Endometrium (tissue), 2 donors: ENCODE data around the gene STK36.

ENCODE experiments used
- FAIRE-seq: peaks from 2 replicates; lab custom pipeline; 2012; peaks lifted over from hg19 to GRCh38; lab: Jason Lieb, UNC
- donor health status: control.
- donor health status: control.

Gene STK36

DNA sequence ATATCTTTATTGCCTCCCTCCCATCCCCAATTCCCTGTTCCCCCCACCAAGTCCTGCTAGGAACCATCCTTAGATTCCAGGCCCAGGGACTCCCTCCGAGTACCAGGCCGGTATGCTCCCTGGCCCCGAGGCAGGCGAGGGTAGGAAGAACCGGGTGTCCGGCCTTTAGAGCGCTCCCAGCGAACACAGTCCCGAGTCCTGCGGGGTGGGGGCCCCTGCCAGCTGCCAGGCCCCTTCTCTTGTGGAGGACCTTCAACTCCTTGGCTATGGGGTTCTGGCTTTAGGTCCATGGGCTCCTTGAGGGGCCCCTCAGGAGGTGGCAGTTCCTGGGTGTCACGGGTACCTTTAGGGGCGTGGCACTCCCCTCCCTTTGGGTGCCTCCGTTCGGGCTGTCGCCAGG is 8.0 kb upstream of the STK36 start:
- FAIRE-seq, result no peak

DNA sequence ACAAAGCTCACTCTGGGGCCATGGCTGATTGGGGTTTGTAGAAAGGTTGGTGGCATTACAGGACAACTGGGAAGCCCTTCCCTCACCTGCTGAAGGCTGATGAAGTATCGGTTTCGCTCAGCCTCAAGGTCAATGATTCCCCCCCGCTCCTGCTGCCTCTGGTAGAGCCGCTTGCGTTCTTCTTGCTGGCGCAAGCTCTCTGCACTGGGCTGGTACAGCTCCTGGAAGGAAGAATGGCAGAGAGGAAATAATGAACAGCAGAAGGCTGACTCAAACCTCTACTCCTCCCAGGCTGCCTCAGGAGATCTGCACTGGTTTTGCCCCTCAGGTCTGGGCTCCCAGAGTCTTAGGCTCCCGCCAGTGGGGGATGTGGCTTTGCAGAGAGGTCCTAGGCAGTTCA is 7.2 kb upstream of the STK36 start:
- no peak for FAIRE-seq

DNA sequence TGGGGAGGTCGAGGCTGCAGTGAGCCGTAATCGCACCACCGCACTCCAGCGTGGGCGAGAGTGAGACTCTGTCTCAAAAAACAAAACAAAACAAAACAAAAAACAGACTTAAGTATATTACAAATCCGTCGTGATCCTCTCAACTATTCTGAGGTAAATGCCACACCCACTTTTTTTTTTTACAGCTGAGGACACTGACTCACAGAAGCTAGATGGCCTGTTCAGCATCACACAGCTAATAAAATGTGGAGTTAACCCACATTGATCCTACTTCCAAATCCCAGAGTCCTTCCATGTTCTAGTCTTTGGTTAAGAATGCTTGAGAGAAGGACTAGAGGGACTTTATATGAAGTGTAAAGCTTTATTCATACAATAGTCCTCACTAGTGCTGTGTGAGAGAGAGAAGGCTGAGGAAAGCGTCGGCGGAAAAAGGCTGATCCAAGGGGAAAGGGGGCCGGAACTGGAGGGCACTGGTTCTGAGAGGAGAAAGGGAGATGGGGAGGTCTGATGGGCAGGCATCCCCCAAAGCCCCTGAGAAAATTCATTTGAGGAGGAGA is 711 bp upstream of the STK36 start:
- FAIRE-seq, result no peak

DNA sequence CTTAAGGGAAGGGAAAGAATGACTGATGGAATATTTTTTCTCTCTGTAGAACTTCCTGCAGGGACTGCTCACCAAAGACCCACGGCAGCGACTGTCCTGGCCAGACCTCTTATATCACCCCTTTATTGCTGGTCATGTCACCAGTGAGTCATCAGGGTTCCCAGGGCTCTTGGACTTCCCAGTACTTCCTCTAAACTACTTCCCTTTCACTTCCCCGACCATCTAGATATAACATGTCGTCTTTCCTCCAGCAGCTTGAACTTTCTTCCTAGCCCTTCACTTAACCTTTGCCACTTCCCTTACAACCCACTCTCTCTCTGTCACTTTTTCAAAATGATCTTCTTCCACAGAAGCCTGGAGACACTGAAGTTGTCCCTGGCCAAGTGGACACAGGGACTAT is 7.2 kb downstream of the STK36 start:
- no peak for FAIRE-seq

DNA sequence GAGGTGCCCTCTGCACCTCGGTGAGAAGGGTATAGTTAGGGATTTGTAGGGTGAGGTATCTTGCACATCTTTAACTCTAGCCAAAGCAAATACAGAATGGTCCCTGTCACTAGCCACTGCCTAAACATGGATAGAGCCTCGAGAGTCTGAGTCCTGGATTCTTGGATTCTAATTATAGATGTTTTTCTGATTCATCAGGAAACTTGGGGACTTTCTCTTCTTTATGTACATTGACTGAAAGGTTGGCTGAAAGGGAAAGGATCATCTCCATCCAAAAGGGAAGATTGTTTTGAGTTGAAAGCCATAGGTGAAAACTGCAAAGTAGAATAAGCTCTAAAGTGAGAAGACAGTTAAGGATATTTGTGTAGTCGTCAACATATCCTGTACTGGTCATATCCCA is 8.2 kb downstream of the STK36 start:
- no peak for FAIRE-seq

DNA sequence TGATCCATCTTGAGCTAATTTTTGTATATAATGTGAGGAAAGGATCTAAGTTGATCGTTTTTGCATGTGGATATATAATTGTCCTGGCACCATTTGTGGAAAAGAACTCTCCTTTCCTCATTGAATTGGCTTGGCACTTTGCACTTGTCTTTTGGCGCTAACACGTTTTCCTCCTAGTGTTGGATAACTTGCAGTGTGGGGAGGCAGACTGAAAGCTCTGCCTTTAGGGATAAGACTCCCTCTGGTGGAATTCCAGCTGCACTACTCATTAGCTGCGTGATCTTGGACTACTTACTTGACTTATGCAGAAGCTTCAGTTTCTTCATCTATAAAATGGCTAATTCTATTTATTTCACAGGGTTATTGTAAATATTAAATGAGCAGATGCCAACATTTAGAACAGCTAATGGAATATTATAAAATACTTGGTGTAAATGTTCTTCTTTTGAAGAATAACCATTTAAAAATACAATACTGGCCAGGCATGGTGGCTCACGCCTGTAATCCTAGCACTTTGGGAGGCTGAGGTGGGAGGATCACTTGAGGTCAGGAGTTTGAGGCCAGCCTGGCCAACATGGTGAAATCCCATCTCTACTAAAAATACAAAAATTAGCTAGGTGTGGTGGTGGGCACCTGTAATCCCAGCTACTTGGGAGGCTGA is 15.6 kb downstream of the STK36 start:
- FAIRE-seq, result peak; percentile 54

DNA sequence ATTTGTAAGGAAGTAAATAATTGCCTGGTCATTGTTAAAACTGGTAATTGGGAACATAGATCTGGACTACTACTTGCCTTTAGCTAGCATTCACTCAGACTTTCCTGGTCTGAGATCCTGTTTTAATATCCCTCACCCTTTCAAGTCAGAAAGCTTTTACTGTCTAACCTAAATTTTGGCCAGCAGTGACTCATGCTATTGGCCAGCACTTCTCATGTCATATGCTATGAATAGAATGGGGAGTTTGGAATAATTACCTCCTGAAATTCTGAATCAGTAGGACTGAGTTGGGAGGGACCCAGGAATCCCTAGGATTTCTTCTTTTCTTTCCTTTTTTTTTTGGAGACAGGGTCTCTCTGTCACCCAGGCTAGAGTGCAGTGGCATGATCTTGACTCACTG is 19.3 kb downstream of the STK36 start:
- no peak for FAIRE-seq

DNA sequence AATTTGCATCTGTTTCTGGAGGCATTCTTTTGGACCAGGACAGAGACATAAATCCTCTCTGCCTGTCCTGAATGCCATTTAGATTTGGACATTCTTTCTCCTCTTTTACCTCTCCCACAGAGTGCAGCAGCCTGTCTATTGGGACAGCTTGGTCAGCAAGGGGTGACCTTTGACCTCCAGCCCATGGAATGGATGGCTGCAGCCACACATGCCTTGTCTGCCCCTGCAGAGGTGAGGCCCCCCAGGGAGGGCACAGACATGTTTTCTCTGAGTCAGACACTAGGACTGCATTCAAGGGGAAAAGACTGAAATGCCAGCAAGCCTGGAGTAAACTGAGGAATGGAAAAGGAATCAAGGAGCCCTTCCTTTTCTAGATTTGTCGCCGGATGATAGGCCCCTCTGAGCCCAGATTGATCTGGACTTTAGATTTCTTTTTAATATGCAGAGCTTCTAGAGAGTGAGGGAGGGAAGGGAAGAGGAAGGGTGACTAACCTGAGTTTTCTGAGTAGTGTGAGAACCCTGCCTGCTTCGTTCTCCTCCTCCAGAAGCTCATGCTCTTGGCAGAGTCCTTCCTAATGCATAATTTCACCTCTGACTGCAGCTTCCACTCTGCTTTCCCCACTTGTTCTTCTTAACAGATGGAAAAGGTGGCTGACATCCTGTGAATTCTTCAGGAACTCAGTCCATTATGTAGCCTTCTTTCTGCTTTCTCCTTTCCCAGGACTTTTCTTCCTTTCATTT is 22.7 kb downstream of the STK36 start:
- FAIRE-seq, result no peak

DNA sequence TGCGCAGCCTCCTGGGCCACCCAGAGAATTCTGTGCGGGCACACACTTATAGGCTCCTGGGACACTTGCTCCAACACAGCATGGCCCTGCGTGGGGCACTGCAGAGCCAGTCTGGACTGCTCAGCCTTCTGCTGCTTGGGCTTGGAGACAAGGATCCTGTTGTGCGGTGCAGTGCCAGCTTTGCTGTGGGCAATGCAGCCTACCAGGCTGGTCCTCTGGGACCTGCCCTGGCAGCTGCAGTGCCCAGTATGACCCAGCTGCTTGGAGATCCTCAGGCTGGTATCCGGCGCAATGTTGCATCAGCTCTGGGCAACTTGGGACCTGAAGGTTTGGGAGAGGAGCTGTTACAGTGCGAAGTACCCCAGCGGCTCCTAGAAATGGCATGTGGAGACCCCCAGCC is 27.0 kb downstream of the STK36 start:
- FAIRE-seq, result no peak

DNA sequence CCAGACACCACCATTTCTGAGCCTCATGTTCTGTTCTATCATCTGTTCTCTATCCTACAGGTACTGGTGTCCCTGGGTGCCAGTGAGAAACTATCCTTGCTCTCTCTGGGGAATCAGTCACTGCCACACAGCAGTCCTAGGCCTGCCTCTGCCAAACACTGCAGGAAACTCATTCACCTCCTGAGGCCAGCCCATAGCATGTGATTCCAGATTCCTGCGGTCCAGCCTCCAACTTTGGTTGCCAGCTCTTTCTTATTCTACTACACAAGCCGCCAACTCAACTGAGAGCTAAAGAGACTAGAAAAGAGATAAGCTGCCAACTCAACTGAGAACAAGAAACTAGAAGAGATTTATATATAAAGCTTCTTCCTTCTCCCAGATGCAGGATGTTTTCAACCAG is 29.9 kb downstream of the STK36 start:
- no peak for FAIRE-seq

DNA sequence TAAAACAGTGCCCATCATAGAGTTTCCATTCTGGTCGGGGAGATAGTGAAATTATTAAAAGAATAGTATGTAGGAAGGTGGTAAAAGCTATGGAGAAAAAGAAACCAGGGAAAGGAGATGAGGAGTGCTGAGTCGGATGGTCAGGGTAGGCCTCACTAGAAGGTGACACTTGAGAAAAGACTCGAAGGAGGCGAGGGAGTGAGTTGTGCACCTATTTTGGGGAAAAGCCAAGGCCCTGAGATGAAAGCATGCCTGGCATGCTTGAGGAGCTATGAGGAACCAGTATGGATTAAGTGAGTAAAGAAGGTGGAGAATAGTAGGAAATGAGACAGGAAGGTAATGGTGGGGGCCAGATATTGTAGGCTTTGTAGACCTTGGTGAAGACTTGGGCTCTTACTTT is 31.5 kb downstream of the STK36 start:
- FAIRE-seq, result no peak

DNA sequence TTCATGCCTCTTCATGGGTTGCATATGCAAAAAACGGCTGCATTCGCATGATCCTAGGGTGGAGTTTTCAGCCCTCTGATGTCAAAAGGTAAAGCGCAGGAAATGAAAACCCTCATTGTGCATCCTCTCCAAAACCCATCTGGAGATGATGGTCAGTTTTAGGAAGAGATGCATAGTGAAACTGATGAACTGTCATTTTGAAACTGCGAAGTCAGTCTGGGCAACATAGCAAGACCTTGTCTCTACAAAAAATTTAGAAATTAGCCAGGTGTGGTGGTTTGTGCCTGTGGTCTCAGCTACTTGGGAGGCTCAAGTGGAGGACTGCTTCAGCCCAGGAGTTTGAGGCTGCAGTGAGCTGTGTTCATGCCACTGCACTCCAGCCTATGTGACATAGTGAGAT is 36.2 kb downstream of the STK36 start:
- no peak for FAIRE-seq

DNA sequence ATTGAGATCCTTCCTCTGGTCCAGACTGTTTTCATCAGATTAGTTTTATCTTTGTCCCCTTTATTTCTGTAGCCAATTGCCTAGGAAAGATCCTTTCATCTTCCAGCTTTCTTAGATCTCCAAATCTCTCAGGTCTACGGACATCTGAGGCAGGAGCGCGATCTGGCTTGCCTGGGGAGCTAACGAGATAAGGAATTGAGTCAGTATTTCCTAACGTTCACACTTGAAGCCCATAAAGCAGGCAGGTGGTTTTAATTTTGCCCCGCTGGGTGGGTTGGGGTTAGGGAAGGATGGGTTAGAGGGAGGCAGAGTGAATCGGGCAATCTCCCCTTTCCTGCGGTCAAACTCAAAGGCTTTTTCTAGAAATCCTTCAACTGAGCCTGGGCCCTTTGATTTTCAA is 38.0 kb downstream of the STK36 start:
- no peak for FAIRE-seq

DNA sequence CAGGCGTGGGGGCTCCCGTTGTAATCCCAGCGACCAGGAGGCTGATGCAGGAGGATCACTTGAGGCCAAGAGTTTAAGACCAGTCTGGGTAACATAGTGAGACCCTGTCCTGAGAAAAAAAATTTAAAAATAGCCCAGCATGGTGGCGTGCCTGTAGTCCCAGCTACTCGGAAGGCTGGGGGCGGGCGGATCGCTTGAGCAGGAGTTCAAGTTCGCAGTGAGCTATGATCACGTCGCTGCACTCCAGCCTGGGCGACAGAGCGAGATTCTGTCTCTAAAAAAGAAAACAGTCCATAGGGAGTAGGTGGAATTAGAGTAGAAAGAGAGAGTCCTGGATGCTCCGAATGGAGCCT is 38.4 kb downstream of the STK36 start:
- FAIRE-seq, result no peak

DNA sequence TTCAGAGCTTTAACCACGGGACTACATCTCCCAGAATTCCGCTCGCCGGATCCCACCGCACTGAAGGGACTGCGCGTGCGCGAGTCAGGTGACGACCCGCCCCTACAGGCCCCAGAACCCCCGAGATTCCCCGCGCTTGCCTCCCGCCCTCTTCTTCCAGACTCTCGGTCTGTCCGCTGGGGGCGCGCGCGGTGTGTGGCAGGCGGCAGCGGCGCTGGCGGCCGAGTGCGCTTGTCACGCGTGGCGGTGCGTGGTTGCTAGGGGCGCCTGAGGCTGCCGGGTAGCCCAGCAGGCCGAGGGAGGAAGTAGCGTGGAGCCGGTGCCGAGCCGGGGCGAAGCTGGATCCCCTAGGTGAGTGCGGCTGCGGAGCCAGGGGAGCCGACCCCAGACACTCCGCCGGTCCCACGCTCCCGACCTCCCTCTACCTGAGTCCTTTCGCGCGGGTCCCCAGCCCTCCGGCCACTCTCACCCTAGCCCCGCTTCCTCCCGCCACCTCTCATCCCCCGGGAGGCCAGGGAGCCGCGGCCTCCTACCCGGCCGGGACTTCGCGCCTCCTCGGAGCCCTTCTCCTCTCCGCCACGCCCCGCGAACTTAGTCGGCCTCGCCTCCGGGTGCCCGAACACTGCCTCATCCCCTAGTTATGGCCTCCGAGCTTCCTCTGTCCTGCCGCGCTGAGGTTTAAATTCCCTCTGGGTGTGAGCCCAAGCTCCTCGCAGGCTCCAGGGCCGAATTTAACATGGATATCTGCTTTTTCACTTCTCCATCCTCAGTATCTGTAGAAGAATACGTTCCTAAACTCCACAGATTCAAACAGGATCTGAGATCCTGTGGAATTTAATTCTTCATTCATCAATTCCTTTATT is 39.0 kb downstream of the STK36 start, which contains the start of gene TTLL4:
Gene TTLL4 (plus strand): TSS at position 149 of the 863 bp plus-strand sequence. CDS start 26,842 bp downstream, outside the sequence.
- no peak for FAIRE-seq

DNA sequence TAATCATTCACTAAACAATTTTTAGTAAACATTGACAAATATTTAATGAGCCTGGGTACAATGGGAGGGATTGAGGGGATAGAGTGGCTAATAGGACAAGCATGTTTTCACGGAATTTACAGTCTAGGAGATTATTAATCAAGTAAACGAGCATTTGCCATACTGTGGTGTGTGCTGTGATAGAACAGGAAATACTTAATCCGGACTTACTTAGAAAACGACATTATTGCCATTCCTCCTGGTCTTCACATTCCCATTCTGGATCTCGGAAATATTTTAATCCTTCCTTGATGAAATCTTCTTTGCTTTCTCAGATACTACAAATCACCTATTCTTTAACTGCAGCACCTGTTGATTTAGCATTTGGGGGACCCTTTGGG is 39.7 kb downstream of the STK36 start:
- no peak for FAIRE-seq

DNA sequence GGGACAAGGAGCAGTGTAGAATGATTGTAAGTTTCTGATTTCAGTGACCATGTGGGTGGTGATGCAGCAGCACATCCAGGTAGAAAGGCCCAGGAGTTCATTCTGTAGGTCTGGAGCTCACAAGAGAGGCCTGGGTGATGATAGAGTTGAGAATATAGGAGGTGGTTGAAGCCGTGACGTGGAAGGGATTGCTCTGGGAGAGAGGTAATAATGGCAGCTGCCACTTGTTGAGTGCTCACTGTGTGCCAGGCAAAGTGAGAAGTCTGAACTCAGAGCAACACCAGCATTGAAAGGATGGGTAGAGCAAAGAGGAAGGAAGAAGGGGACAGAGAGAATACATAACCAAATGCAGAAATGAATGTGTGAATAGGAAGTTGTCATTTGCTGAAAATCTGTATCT is 42.0 kb downstream of the STK36 start:
- no peak for FAIRE-seq

DNA sequence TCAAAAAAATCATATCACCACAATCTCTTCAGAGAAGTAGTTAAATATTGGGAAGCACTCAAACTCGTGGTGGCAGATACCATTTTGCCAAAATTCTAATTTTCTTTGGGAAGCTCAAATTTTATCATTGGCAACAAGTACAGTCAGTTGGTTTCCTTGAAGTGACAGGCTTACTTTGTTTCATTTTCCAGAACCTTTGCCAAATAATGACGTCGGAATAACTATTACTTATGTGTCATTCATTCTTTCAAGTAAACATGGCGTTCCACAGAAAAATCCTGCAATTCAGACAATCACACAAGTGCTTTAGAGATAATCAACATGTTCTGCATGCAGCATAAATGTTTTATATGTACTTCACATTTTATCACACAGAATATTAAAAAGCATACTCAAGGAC is 44.2 kb downstream of the STK36 start:
- no peak for FAIRE-seq

DNA sequence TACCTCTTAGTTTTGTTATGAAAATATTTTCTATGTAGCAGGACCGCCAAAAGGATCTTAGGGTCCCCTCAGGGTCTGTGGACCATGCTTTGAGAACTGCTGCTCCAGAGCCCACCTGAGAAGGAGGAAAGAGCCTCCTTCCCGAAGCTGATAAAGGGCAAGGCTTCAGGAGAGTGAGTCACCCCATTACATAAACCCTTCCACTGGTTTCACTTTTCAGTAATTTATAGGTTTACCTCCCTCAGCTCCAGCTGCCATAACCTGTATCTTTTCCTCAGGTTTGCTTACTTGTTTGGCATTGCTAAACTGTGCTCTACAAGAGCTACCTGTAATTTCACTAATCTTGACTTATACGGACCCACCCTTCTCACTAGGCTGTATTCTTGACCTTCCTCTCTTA is 45.4 kb downstream of the STK36 start:
- FAIRE-seq, result no peak

DNA sequence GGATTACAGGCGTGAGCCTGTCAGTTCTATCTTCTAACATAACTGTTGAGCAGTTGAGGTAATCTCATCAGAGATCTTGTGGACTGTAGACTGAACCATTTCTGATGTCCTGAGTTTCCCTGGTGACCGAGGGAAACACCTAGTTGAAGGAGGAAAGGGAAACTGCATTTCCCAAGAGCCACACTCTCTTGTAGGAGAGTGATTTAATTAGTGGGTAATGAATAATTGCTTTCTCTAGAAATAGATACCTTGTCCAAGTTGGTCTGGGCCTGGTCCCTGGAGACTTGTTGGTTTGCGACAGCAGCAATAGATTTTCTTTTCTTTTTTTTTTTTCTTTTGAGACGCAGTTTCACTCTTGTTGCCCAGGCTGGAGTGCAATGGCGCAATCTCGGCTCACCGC is 46.2 kb downstream of the STK36 start:
- no peak for FAIRE-seq

DNA sequence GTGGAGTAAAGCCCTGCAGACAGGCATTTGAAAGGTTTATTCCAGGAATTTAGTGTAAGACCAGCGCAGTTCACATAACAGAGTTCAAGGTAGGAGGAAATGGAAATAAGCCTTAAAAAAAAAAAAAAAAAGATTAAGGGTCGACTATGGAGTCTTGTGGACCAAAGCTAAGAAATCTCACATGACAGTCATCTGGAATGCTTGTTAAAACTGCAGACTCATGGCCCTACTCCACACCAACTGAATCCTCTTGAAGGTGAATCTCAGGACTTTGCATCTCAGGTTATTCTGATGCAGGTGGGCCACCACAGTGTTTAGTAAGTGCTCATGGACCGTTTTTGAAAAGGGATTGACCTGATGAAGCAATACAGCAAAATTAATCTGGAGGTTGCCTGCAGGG is 47.6 kb downstream of the STK36 start:
- FAIRE-seq, result no peak

DNA sequence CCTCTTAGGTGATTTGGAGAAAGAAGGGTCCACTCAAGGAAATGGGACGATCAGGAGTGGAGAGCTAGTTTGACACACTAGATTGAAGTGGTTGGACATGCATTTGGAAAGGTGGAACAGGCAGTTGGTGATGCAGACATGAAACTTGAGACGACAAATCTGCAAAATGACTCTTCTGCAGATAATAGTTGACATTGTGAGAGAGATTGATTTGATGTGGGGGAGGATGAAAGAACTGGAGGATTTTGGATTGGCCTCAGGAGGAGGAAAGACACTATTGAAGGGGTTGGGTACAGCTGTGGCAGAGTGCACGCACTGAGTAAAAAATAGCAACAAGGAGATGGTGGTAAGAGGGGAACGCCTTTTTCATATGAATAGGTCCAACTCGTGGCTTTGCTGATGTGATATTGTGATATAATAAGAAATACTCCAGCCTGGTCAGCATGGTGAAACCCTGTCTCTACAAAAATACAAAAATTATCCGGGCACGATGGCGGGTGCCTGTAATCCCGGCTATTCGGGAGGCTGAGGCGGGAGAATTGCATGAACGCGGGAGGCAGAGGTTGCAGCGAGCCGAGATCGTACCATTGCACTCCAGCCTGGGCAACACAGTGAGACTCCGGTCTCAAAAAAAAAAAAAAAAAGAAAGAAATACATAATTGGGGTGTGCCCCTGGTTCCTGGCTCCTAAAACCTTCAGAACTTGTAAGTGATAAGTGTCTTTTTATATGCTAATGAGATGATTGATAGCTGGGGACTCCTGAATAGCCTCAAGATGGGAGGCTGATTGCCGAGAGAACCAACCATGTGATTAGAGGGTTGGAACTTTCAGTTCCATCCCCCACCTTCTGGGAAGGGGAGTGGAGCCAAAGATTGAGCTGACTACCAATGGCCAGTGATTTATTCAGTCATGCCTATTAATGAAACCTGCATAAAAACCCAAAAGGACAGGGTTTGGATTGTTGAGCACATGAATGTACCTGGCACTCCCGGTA is 48.5 kb downstream of the STK36 start:
- no peak for FAIRE-seq
